A673 (cell line): ENCODE measurements around the gene SLC45A3. TPM values are rescaled to one million over a fixed set of nuclear protein-coding genes. Genes with fewer than 3 reads are reported as not detected.

Experiments used
- BruUV-seq: library from RNA; stranded (reverse); fragments of 400-500 nt; replicated peaks from 2 replicates; lab custom pipeline; 2021; lab: Mats Ljungman, UMichigan
- CTCF ChIA-PET: fragments of 300-600 bp; sonication (Branson Sonifier 250); formaldehyde crosslinking; loops from one replicate; lab custom pipeline; 2022; ENCODE audit warnings: antibody characterized with exemption; lab: Charles Lee
- POLR2A ChIA-PET: fragments of 300-600 bp; sonication (Branson Sonifier 250); formaldehyde crosslinking; loops from one replicate; lab custom pipeline; 2022; ENCODE audit warnings: antibody characterized with exemption; ENCODE audit not compliant: low non-redundant PET; lab: Charles Lee
- DNase-seq: peaks from one replicate; pipeline ENCODE4 v3.0.0-alpha.2; 2015; ENCODE audit warnings: low spot score
- H3K27ac ChIP-seq: fragments of 200-600 bp; sonication (generic); 2 replicates; pipeline ENCODE4 v1.5.1; 2016; ENCODE audit warnings: mixed run types, low read depth, mild to moderate bottlenecking, mixed read lengths, antibody characterized with exemption, low read length; ENCODE audit not compliant: poor library complexity, severe bottlenecking
- H3K27me3 ChIP-seq: fragments of 200-600 bp; sonication (generic); replicated peaks from 2 replicates; pipeline ENCODE4 v1.6.1; 2017; ENCODE audit warnings: mixed run types, low read depth, mild to moderate bottlenecking, mixed read lengths, antibody characterized with exemption, low read length; ENCODE audit not compliant: insufficient read depth, poor library complexity
- H3K36me3 ChIP-seq: fragments of 200-600 bp; sonication (generic); 2 replicates; pipeline ENCODE4 v1.6.1; 2016; ENCODE audit warnings: mixed run types, mild to moderate bottlenecking, mixed read lengths, antibody characterized with exemption, low read length; ENCODE audit not compliant: insufficient read depth, poor library complexity, severe bottlenecking
- H3K4me1 ChIP-seq: fragments of 200-600 bp; sonication (generic); 2 replicates; pipeline ENCODE4 v1.6.1; 2017; ENCODE audit warnings: mixed run types, mild to moderate bottlenecking, mixed read lengths, antibody characterized with exemption, low read length; ENCODE audit not compliant: insufficient read depth, poor library complexity, severe bottlenecking
- H3K4me3 ChIP-seq: fragments of 200-600 bp; sonication (generic); 2 replicates; pipeline ENCODE4 v1.5.1; 2016; ENCODE audit warnings: low read depth, mixed run types, mild to moderate bottlenecking, mixed read lengths, low read length; ENCODE audit not compliant: poor library complexity, severe bottlenecking
- H3K9me3 ChIP-seq: fragments of 200-600 bp; sonication (generic); 2 replicates; pipeline ENCODE4 v1.6.1; 2016; ENCODE audit warnings: mixed run types, low read depth, mild to moderate bottlenecking, mixed read lengths, antibody characterized with exemption, low read length; ENCODE audit not compliant: poor library complexity, severe bottlenecking
- CTCF ChIP-seq: fragments of 300-800, 200-600 bp; sonication (generic); conservative IDR thresholded peaks from 2 replicates; pipeline ENCODE4 v1.5.1; 2017; ENCODE audit warnings: low read depth, mild to moderate bottlenecking, antibody characterized with exemption, low read length, moderate library complexity, mixed read lengths
- EZH2 ChIP-seq: fragments of 200-600 bp; sonication (generic); IDR thresholded peaks from 2 replicates; pipeline ENCODE4 v1.6.1; 2017; ENCODE audit warnings: borderline replicate concordance, low read depth, mild to moderate bottlenecking, mixed read lengths, antibody characterized with exemption, low read length; ENCODE audit not compliant: poor library complexity, severe bottlenecking
- intact Hi-C: fragments of 100-400 bp; cut with micrococcal nuclease; formaldehyde crosslinking; loops from one replicate; pipeline ENCODE4 v1.10.0; 2022; ENCODE audit not compliant: unreplicated experiment
- total RNA-seq: library from RNA; stranded (reverse); gene quantifications from 2 replicates; pipeline ENCODE4 v1.2.3, GENCODE V29; 2021

The SLC45A3 gene
- total RNA-seq, 1 experiment from 2014 or later: 8.5 TPM

- Histone ChIP-seq H3K36me3 (no peaks in the 10 kb centered on the region), H3K27ac (no peak overlapping the region), H3K27me3 (no peaks in the 10 kb centered on the region), H3K9me3 (no peaks in the 10 kb centered on the region), H3K4me1 (peaks cover 6% of the 10 kb centered on the region), H3K4me3 (no peak overlapping the region)
- DNase-seq: no peak
- ChIA-PET POLR2A (interaction anchor here (0.5 kb wide), 1 partner anchor 14 kb away, joined by 3 read pairs; no protein-coding TSS in a partner anchor), CTCF (no interaction called here)
- no TSS peak for BruUV-seq
- TF ChIP-seq CTCF: no peak
- TF ChIP-seq EZH2: no peak
- intact Hi-C loops: no loop called here
Measured at GRCh38 chr1:205693421-205693991, 13.2 kb upstream of the SLC45A3 start.

- Histone ChIP-seq H3K9me3 (no peaks in the 10 kb centered on the region), H3K36me3 (no peaks in the 10 kb centered on the region), H3K27ac (no peak overlapping the region), H3K4me3 (no peak overlapping the region), H3K4me1 (peaks cover 6% of the 10 kb centered on the region), H3K27me3 (no peaks in the 10 kb centered on the region)
- intact Hi-C loops: no loop called here
- POLR2A ChIA-PET: no interaction called here
- DNase-seq: no peak
- CTCF ChIA-PET: interaction anchor here (0.6 kb wide), 1 partner anchor 35 kb away, joined by 15 read pairs; no protein-coding TSS in a partner anchor
- BruUV-seq: no TSS peak
- no peak for TF ChIP-seq CTCF
- TF ChIP-seq EZH2: no peak
Measured at GRCh38 chr1:205692423-205692822, 12.1 kb upstream of the SLC45A3 start.

GRCh38 chr1:205690122-205690756 lies 9.9 kb upstream of the SLC45A3 start:
- intact Hi-C loops: no loop called here
- CTCF ChIA-PET: no interaction called here
- TF ChIP-seq EZH2 (no peak), CTCF (no peak)
- Histone ChIP-seq H3K27ac (no peak overlapping the region), H3K36me3 (no peaks in the 10 kb centered on the region), H3K27me3 (no peaks in the 10 kb centered on the region), H3K4me1 (peaks cover 6% of the 10 kb centered on the region), H3K4me3 (no peak overlapping the region), H3K9me3 (no peaks in the 10 kb centered on the region)
- POLR2A ChIA-PET: no interaction called here
- no TSS peak for BruUV-seq
- no peak for DNase-seq
